ENCODE measurements around the gene KCNQ1OT1. TPM values are rescaled to one million over a fixed set of nuclear protein-coding genes. Genes with fewer than 3 reads are reported as not detected.

KCNQ1OT1 gene
- total and polyA plus RNA-seq, 4 donors: 0.05 to 4.9 (median 0.61) TPM

GRCh38 chr11:2662024-2662312, 37.8 kb downstream of the KCNQ1OT1 start:
- Histone ChIP-seq H3K4me3 (ENCODE audit: low read depth in 1 of 3, low read length in 3 of 3) (no peak overlapping the region), H3K9me3 (ENCODE audit: control insufficient read depth in 4 of 4, low read length in 3 of 4) (peaks cover 2 to 15% (median 10%) of the 10 kb centered on the region in 4 donors), H3K9ac (ENCODE audit: low read depth in 1 of 2, low read length in 2 of 2) (no peak overlapping the region), H3K27me3 (ENCODE audit: control insufficient read depth in 4 of 4, insufficient read depth in 4 of 4, low read length in 3 of 4) (no peaks in the 10 kb centered on the region), H3K4me1 (ENCODE audit: control insufficient read depth in 4 of 4, insufficient read depth in 4 of 4, low read length in 3 of 4) (no peaks in the 10 kb centered on the region), H3K27ac (ENCODE audit: low read depth in 1 of 2, low read length in 2 of 2) (no peak overlapping the region), H3K36me3 (ENCODE audit: control insufficient read depth in 4 of 4, insufficient read depth in 3 of 4, low read depth in 1 of 4, low read length in 3 of 4) (peaks cover 0 to 3% (median 0%) of the 10 kb centered on the region in 4 donors)
- no peak for DNase-seq (ENCODE audit: low spot score)
- 96% methylated on average over 5 of the region's 5 CpGs for WGBS
- TF ChIP-seq FOXA1 (IDR thresholded peaks at IDR 0.05) (no peak), EGR1 (IDR thresholded peaks at IDR 0.05; ENCODE audit: low read depth in 2 of 2) (no peak), CTCF (IDR thresholded peaks at IDR 0.05; ENCODE audit: low read depth, low read length, missing input control) (no peak), JUND (IDR thresholded peaks at IDR 0.05) (no peak), MAX (IDR thresholded peaks at IDR 0.05) (no peak), HNF4A (conservative IDR thresholded peaks at IDR 0.05) (no peak), RAD21 (IDR thresholded peaks at IDR 0.05) (no peak), ATF3 (IDR thresholded peaks at IDR 0.05) (no peak), FOXA2 (IDR thresholded peaks at IDR 0.05) (no peak), ZBTB33 (IDR thresholded peaks at IDR 0.05) (no peak), SP1 (IDR thresholded peaks at IDR 0.05) (no peak), GABPA (IDR thresholded peaks at IDR 0.05 in 1 of 2, conservative IDR thresholded peaks at IDR 0.05 in 1 of 2) (no peak), HNF4G (IDR thresholded peaks at IDR 0.05) (no peak), REST (IDR thresholded peaks at IDR 0.05) (no peak), TAF1 (conservative IDR thresholded peaks at IDR 0.05) (no peak), NR2F2 (IDR thresholded peaks at IDR 0.05) (no peak), RXRA (IDR thresholded peaks at IDR 0.05) (no peak), YY1 (IDR thresholded peaks at IDR 0.05) (no peak)
